K562 (cell line): ENCODE results near the gene TRPC4. TPM values are rescaled to one million over a fixed set of nuclear protein-coding genes. Genes with fewer than 3 reads are reported as not detected.

Source experiments
- ATAC-seq: fragments of 200-7000 bp; cut with Tn5 transposase; 3 replicates; pipeline ENCODE4 v1.9.1; 2020; ENCODE audit warnings: moderate library complexity
- BruUV-seq: library from RNA; stranded (reverse); fragments of 400-500 nt; replicated peaks from 2 replicates; lab custom pipeline; 2021; lab: Mats Ljungman, UMichigan
- CTCF ChIA-PET: fragments of 300-600 bp; formaldehyde crosslinking; extraction: SDS; loops from one replicate; lab custom pipeline; 2021; ENCODE audit warnings: low intra/inter-chr PET ratio; lab: Yijun Ruan, JAX
- POLR2A ChIA-PET: fragments of 300-600, 350-650 bp; sonication (Branson Sonifier 250); formaldehyde crosslinking; extraction: SDS; loops from one replicate; lab custom pipeline; 2021; ENCODE audit warnings: antibody characterized with exemption, inconsistent platforms; lab: Yijun Ruan, JAX
- DNase-seq, 4 experiments: peaks; one replicate each; pipeline versions ENCODE4 v3.0.0 to v3.0.0-alpha.2; 2011 to 2018; ENCODE audit warnings: low spot score in 3 of 4, mixed read lengths in 3 of 4; ENCODE audit errors: extremely low read depth in 1 of 4
- FAIRE-seq: peaks from 2 replicates; lab custom pipeline; 2011; peaks lifted over from hg19 to GRCh38; lab: Jason Lieb, UNC
- H2AFZ ChIP-seq: 2 replicates; pipeline ENCODE4 v1.6.0; 2011; ENCODE audit warnings: low read depth, low read length, control low read depth, inconsistent platforms
- H3K27ac ChIP-seq: fragments of 200-600 bp; 3 replicates; pipeline ENCODE4 v1.8.0; 2011; ENCODE audit warnings: low read depth, mild to moderate bottlenecking, control low read depth, inconsistent platforms, low read length, moderate library complexity, mixed read lengths; ENCODE audit errors: extremely low read depth
- H3K27me3 ChIP-seq, 2 experiments: fragments of 300-600 bp in 1 of 2; 2 replicates in 1 of 2; 3 replicates in 1 of 2; pipeline versions ENCODE4 v1.6.0 to v1.8.0; 2011; ENCODE audit warnings: inconsistent platforms in 2 of 2, low read length in 2 of 2, mild to moderate bottlenecking in 1 of 2, mixed read lengths in 1 of 2, moderate library complexity in 1 of 2; ENCODE audit not compliant: control insufficient read depth in 2 of 2, insufficient read depth in 2 of 2
- H3K36me3 ChIP-seq: fragments of 300-600 bp; 3 replicates; pipeline ENCODE4 v1.8.0; 2011; ENCODE audit warnings: mild to moderate bottlenecking, low read length, inconsistent platforms; ENCODE audit not compliant: control insufficient read depth, insufficient read depth
- H3K4me1 ChIP-seq, 2 experiments: fragments of 200-600 bp in 1 of 2; replicated peaks in 1 of 2; 2 replicates in 1 of 2; 3 replicates in 1 of 2; pipeline versions ENCODE4 v1.5.1 to v1.8.0; 2011; ENCODE audit warnings: inconsistent platforms in 2 of 2, low read length in 2 of 2, mild to moderate bottlenecking in 1 of 2, mixed read lengths in 1 of 2, moderate library complexity in 1 of 2; ENCODE audit not compliant: control insufficient read depth in 2 of 2, insufficient read depth in 2 of 2
- H3K4me2 ChIP-seq: 2 replicates; pipeline ENCODE4 v1.6.1; 2011; ENCODE audit warnings: low read length, control low read depth, inconsistent platforms, mixed read lengths; ENCODE audit not compliant: insufficient read depth
- H3K4me3 ChIP-seq: fragments of 200-600 bp; sonication (generic), shearing (Covaris generic); 2 replicates; pipeline ENCODE4 v1.5.1; 2016; ENCODE audit warnings: control low read depth, inconsistent platforms
- H3K79me2 ChIP-seq: fragments of 200-600 bp; 3 replicates; pipeline ENCODE4 v1.8.0; 2011; ENCODE audit warnings: low read length, inconsistent platforms; ENCODE audit not compliant: control insufficient read depth, insufficient read depth
- H3K9ac ChIP-seq, 2 experiments: 2 replicates each; pipeline versions ENCODE4 v1.6.0 to v1.6.1; 2011; ENCODE audit warnings: low read depth in 2 of 2, low read length in 2 of 2, control low read depth in 1 of 2, inconsistent platforms in 1 of 2, mild to moderate bottlenecking in 1 of 2, mixed read lengths in 1 of 2; ENCODE audit not compliant: insufficient read depth in 1 of 2
- H3K9me1 ChIP-seq: one replicate; pipeline ENCODE4 v1.6.0; 2011; ENCODE audit warnings: inconsistent platforms, mild to moderate bottlenecking, low read length, moderate library complexity; ENCODE audit not compliant: control insufficient read depth, insufficient read depth
- H3K9me3 ChIP-seq: replicated peaks from 2 replicates; pipeline ENCODE4 v1.5.1; 2011; ENCODE audit warnings: low read depth, low read length, inconsistent platforms; ENCODE audit not compliant: control insufficient read depth, insufficient read depth
- H4K20me1 ChIP-seq: replicated peaks from 2 replicates; pipeline ENCODE4 v1.6.1; 2011; ENCODE audit warnings: low read length, inconsistent platforms, mixed read lengths; ENCODE audit not compliant: control insufficient read depth, insufficient read depth
- EHMT2 ChIP-seq: fragments of 450-650 bp; IDR thresholded peaks from 2 replicates; pipeline ENCODE4 v1.6.1; 2018; ENCODE audit warnings: antibody characterized with exemption
- GTF2E2 ChIP-seq: fragments of 200-800 bp; sonication (Bioruptor generic); IDR thresholded peaks from 2 replicates; pipeline ENCODE4 v1.6.1; 2016; ENCODE audit warnings: missing genetic modification characterization, missing compliant biosample characterization
- KDM2B ChIP-seq: fragments of 250-450 bp; sonication (Bioruptor Pico); IDR thresholded peaks from 2 replicates; pipeline ENCODE4 v1.8.0; 2021; ENCODE audit warnings: mild to moderate bottlenecking, moderate library complexity
- SRSF9 ChIP-seq: fragments of 200-400 bp; formaldehyde crosslinking; IDR thresholded peaks from 2 replicates; pipeline ENCODE4 v1.6.1; 2017; ENCODE audit warnings: low read depth, low read length, borderline replicate concordance
- TRIM28 ChIP-seq: fragments of 450-650 bp; IDR thresholded peaks from 2 replicates; pipeline ENCODE4 v1.6.1; 2017
- ZC3H8 ChIP-seq: fragments of 450-650 bp; IDR thresholded peaks from 2 replicates; pipeline ENCODE4 v1.6.1; 2017
- ZZZ3 ChIP-seq: fragments of 450-650 bp; IDR thresholded peaks from 2 replicates; pipeline ENCODE4 v1.6.1; 2016; ENCODE audit warnings: antibody characterized with exemption, mild to moderate bottlenecking, moderate library complexity
- WGBS: fragments of 100-300 bp; shearing (Covaris generic); methylation state at CpG from one replicate; pipeline ENCODE4 v1.1.6; 2016; ENCODE audit warnings: low coverage, mixed read lengths; ENCODE audit not compliant: insufficient coverage; ENCODE audit errors: missing lambda C conversion rate; 5-methylcytosine and 5-hydroxymethylcytosine counted together
- in situ Hi-C: fragments of 300-500 bp; cut with MboI; formaldehyde crosslinking; loops from 4 replicates; pipeline ENCODE4 v1.15.0; 2018; ENCODE audit warnings: inconsistent platforms, mixed read lengths
- intact Hi-C: fragments of 100-400 bp; cut with micrococcal nuclease; formaldehyde crosslinking; loops from 2 replicates; pipeline ENCODE4 v1.14.2; 2022
- polyA plus RNA-seq, 8 experiments: library from polyadenylated mRNA; depleted of rRNA in 4 of 8; stranded (reverse) in 5 of 8; unstranded in 3 of 8; fragments of >200 nt; fragmentation: Nextera tagmentation in 2 of 8; fragmentation: Illumina TruSeq in 1 of 8; extraction: Ambion mirVana in 2 of 8; extraction: Trizol in 1 of 8; gene quantifications; 2 replicates each; pipeline versions ENCODE4 v1.2.1 to v1.2.3, GENCODE V29; 2011 to 2014; ENCODE audit warnings: inconsistent platforms in 1 of 8, missing spikeins in 1 of 8
- total RNA-seq, 7 experiments: library from RNA; depleted of rRNA in 6 of 7; stranded (reverse); fragments of >200 nt in 6 of 7; fragmentation: Illumina TruSeq in 2 of 7; extraction: Trizol in 2 of 7; gene quantifications; 2 replicates each; pipeline versions ENCODE4 v1.2.1 to v1.2.3, GENCODE V29; 2011 to 2021; ENCODE audit warnings: low replicate concordance in 1 of 7
- TF ChIP-seq, protein P1 (sequence below): sonication (generic); formaldehyde crosslinking; IDR thresholded peaks from 2 replicates; pipeline ENCODE4 v1.8.0; 2022; ENCODE audit warnings: mild to moderate bottlenecking, low read depth, missing genetic modification reagents

TRPC4 gene
- total and polyA plus RNA-seq, 9 of the 15 experiments (the other 6 are each of a cell fraction or from before 2014, with no cell fraction given): 0.03 to 0.04 TPM; not detected in 7

- Histone ChIP-seq H3K4me3 (no peak overlapping the region), H3K79me2 (no peaks in the 10 kb centered on the region), H3K27ac (no peak overlapping the region), H2AFZ (no peak overlapping the region), H3K9me1 (no peaks in the 10 kb centered on the region), H3K9ac (no peak overlapping the region), H3K36me3 (no peaks in the 10 kb centered on the region), H3K4me2 (no peak overlapping the region), H3K9me3 (no peaks in the 10 kb centered on the region), H3K4me1 (no peaks in the 10 kb centered on the region), H3K27me3 (no peaks in the 10 kb centered on the region), H4K20me1 (no peaks in the 10 kb centered on the region)
- no TSS peak for BruUV-seq
- POLR2A ChIA-PET: no interaction called here
- DNase-seq: no peak
- no peak for ATAC-seq
- no peak for FAIRE-seq
- TF ChIP-seq ZC3H8: no peak
- no peak for TF ChIP-seq EHMT2
- TF ChIP-seq, protein P1, sequence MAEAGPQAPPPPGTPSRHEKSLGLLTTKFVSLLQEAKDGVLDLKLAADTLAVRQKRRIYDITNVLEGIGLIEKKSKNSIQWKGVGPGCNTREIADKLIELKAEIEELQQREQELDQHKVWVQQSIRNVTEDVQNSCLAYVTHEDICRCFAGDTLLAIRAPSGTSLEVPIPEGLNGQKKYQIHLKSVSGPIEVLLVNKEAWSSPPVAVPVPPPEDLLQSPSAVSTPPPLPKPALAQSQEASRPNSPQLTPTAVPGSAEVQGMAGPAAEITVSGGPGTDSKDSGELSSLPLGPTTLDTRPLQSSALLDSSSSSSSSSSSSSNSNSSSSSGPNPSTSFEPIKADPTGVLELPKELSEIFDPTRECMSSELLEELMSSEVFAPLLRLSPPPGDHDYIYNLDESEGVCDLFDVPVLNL (CRISPR knock-in tag): no peak
- intact Hi-C loops (no loop called here), in situ Hi-C loops (no loop called here)
- CTCF ChIA-PET: interaction anchor here (0.7 kb wide), 1 partner anchor 1757 kb away, joined by 3 read pairs; no protein-coding TSS in a partner anchor
- 0% methylated on average over 3 of the region's 3 CpGs for WGBS
Observed at GRCh38 chr13:37736045-37736444, 133.5 kb downstream of the TRPC4 start.

DNA sequence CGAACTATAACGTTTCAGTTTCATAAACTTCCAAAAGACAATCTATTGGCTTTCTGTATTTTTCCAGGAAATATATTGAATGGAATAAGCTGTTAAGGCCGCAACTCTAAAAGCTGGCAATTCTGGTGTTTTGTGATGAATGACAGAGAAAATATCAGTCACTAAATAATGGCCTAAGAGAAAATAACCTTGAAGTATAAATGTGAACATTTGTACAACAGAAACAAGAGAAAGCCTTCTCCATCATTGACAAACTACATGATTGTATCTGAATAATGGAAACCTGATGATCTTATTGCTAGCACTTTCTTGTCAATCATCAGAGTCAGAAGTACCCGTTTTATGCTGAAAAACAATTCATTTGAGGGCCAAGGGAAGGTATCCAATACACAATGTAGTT, 134.3 kb downstream of the TRPC4 start:
- H3K4me2 ChIP-seq: no peak overlapping the region
- no peaks in the 10 kb centered on the region for H3K9me3 ChIP-seq
- POLR2A ChIA-PET: no interaction called here
- H3K4me1 ChIP-seq: no peaks in the 10 kb centered on the region
- DNase-seq: no peak
- whole genome bisulfite sequencing: 3% methylated on average over 4 of the region's 4 CpGs
- no peak for TF ChIP-seq SRSF9
- TF ChIP-seq ZZZ3: no peak
- no peak for TF ChIP-seq KDM2B (CRISPR knock-in tag)
- no peak for TF ChIP-seq GTF2E2 (tag)
- TF ChIP-seq TRIM28: no peak
- TF ChIP-seq, all 486 proteins: peak for 0
- Histone ChIP-seq H4K20me1 (no peaks in the 10 kb centered on the region), H3K27ac (no peak overlapping the region), H3K27me3 (no peaks in the 10 kb centered on the region), H3K36me3 (no peaks in the 10 kb centered on the region), H3K9ac (no peak overlapping the region), H3K79me2 (no peaks in the 10 kb centered on the region), H3K9me1 (no peaks in the 10 kb centered on the region), H3K4me3 (no peak overlapping the region), H2AFZ (no peak overlapping the region)
- in situ Hi-C loops: no loop called here
- FAIRE-seq (no peak), ATAC-seq (no peak)
- BruUV-seq: no TSS peak
- CTCF ChIA-PET: no interaction called here
- intact Hi-C loops: no loop called here
